T-helper 1 cell treated with Interleukin-12 subunit alpha and Interleukin-12 subunit beta and Interleukin-4 antibody, amounts not matched to agents 30 ng/mL and 1 ng/mL, for 36 hours (primary cell): Measurements from ENCODE around the gene SFXN3. TPM values are rescaled to one million over a fixed set of nuclear protein-coding genes. Genes with fewer than 3 reads are reported as not detected.

Experiments used
- intact Hi-C: fragments of 100-400 bp; cut with micrococcal nuclease; formaldehyde crosslinking; loops from one replicate; pipeline ENCODE4 v1.15.1; 2024
- total RNA-seq: library from RNA; stranded (reverse); gene quantifications from 2 replicates; pipeline ENCODE4 v1.2.3, GENCODE V29; 2022

SFXN3 gene
- total RNA-seq, 1 donor from 2014 or later = 38.9 TPM

- intact Hi-C loops = loop anchor here (1.0 to 5.0 kb wide), 5 partner anchors 14 to 627 kb away; partner anchors contain the start of genes BTRC, HIF1AN, PDZD7 and SFXN3
Measured at GRCh38 chr10:100998991-100999741, 31.9 kb upstream of the SFXN3 start.

GRCh38 chr10:100999742-101000126 lies 31.3 kb upstream of the SFXN3 start, which contains the start of gene LZTS2:
Gene LZTS2, plus strand, starts transcription at chr10:100999808. Its CDS starts 2,731 bp downstream, at chr10:101002539.
- intact Hi-C loops = loop anchor here (1.0 to 5.0 kb wide), 5 partner anchors 14 to 627 kb away; partner anchors contain the start of genes BTRC, HIF1AN, PDZD7 and SFXN3

- intact Hi-C loops = no loop called here
Measured at GRCh38 chr10:101000127-101000914, 30.7 kb upstream of the SFXN3 start.

DNA sequence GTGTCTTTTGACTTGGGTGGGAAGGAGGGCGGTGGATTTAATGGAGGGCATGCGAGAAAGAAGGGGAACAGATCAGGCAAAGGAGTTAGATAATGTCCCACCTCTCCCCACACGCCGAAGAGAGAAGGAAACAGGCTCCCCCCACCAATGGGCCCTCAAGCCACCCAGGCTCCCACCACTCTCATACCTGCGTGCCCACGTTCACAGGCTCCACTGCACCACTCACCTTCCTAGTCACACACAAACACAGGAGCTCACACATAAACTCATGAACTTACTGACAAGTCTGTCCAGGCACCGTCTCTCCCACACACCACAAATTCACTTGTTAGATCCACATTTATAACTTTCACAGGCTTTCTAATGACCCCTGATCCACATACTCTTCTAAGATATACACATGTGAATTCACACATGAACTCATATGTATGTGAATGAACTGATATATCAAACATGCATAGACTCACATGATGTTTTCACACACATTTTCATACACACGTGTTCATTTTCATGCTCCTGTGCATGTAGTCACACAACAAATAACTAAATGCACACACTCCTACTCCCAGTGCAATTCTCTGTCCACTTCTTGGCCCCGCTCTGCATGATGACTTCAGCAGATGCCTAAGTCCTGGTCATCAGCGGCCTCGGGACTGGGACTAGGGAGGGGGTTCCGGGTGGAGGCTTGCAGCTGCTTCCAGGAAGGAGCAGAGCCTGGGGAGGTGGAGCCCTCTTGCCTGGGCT lies 29.9 kb upstream of the SFXN3 start:
- intact Hi-C loops = no loop called here

DNA sequence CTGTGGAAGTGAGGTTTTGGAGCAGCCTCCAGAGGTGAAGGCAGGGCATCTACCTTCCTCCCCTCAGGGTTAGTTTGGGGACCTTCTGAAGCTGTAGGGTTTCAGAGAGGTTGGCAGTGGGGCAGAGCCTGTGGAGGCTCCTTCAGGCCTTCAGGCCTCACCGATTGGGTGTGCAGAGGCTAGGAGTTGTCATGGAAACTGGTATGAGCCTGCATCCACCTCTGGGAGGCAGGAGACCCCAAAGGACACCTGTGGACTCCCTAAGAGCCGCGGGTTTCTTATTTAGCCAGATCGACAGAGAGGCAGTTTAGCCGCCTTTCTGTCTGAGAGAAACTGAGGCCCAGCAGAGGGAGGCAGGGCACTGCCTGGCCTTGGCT lies 29.4 kb upstream of the SFXN3 start:
- intact Hi-C loops = no loop called here

GRCh38 chr10:101002456-101002855 lies 28.6 kb upstream of the SFXN3 start:
- intact Hi-C loops = no loop called here

- intact Hi-C loops = no loop called here
Measured at GRCh38 chr10:101003639-101004206, 27.3 kb upstream of the SFXN3 start.

DNA sequence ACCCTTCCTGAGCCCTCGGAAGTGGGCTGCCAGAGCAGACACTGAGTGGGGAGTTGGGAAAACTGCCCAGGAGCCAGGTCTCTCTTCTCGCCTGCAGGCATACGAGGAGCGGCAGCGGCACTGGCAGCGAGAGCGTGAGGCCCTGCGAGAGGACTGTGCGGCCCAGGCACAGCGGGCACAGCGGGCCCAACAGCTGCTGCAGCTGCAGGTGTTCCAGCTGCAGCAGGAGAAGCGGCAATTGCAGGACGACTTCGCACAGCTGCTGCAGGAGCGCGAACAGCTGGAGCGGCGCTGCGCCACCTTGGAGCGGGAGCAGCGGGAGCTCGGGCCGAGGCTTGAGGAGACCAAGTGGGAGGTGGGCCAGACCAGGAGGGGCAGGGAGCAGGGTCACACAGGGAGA lies 25.7 kb upstream of the SFXN3 start:
- intact Hi-C loops = no loop called here

DNA sequence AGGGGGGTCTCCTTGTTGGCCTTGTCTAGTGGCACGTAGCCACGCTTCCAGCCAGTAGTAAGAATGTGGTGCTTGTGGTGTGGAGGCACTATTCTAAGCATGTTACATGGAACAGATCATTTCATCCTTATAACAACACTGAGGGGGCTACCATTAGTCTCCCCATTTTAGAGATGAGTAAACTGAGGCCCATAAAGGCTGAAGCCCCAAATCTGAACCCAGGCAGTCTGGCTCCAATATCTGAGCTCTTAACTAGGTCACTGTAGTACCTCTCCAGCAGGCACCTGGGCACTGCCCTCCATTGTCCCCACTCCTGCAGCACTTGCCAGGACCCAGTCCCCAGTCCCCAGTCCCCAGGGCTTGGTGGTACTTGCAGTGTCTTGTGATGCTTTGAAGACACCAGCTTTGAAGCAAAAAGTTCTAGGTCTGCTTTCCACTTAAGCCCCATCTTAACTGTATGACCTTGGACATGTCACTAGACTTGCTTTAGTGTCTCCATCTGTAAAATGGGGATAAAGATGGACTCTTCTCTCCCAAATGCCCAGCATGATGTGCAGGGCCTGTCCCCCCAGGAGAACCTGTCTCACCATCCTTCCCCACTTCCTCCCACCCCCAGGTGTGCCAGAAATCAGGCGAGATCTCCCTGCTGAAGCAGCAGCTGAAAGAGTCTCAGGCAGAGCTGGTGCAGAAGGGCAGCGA lies 25.0 kb upstream of the SFXN3 start:
- intact Hi-C loops = no loop called here

DNA sequence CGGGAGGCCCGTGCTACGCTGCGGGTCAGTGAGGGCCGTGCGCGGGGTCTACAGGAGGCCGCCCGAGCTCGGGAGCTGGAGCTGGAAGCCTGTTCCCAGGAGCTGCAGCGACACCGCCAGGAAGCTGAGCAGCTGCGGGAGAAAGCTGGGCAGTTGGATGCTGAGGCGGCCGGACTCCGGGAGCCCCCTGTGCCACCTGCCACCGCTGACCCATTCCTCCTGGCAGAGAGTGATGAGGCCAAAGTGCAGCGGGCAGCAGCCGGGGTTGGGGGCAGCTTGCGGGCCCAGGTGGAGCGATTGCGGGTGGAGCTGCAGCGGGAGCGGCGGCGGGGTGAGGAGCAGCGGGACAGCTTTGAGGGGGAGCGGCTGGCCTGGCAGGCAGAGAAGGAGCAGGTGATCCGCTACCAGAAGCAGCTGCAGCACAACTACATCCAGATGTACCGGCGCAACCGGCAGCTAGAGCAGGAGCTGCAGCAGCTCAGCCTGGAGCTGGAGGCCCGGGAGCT lies 24.4 kb upstream of the SFXN3 start:
- intact Hi-C loops = no loop called here

GRCh38 chr10:101007099-101007711 lies 23.8 kb upstream of the SFXN3 start:
- intact Hi-C loops = no loop called here

GRCh38 chr10:101007915-101008822 lies 22.9 kb upstream of the SFXN3 start:
- intact Hi-C loops = no loop called here

GRCh38 chr10:101008823-101009423 lies 22.1 kb upstream of the SFXN3 start:
- intact Hi-C loops = no loop called here

GRCh38 chr10:101010329-101010728 lies 20.7 kb upstream of the SFXN3 start:
- intact Hi-C loops = loop anchor here (5.0 to 10.0 kb wide), 2 partner anchors 98 to 336 kb away; partner anchors contain the start of gene SLF2

GRCh38 chr10:101011517-101012423 lies 19.3 kb upstream of the SFXN3 start:
- intact Hi-C loops = loop anchor here (2.0 to 10.0 kb wide), 3 partner anchors 99 to 449 kb away; partner anchors contain the start of gene SLF2

GRCh38 chr10:101012525-101013364 lies 18.3 kb upstream of the SFXN3 start:
- intact Hi-C loops = loop anchor here (1.0 to 10.0 kb wide), 4 partner anchors 13 to 450 kb away; partner anchors contain the start of genes LZTS2 and SLF2
